ENCODE data around the gene VASH1.

VASH1 gene

GRCh38 chr14:76773956-76774820, 12.9 kb downstream of the VASH1 start:
- H3K4me3 ChIP-seq (ENCODE audit: low read depth, low read length): no peak overlapping the region
- no peak for TF ChIP-seq CTCF (IDR thresholded peaks at IDR 0.05; ENCODE audit: low read depth, low read length)

DNA sequence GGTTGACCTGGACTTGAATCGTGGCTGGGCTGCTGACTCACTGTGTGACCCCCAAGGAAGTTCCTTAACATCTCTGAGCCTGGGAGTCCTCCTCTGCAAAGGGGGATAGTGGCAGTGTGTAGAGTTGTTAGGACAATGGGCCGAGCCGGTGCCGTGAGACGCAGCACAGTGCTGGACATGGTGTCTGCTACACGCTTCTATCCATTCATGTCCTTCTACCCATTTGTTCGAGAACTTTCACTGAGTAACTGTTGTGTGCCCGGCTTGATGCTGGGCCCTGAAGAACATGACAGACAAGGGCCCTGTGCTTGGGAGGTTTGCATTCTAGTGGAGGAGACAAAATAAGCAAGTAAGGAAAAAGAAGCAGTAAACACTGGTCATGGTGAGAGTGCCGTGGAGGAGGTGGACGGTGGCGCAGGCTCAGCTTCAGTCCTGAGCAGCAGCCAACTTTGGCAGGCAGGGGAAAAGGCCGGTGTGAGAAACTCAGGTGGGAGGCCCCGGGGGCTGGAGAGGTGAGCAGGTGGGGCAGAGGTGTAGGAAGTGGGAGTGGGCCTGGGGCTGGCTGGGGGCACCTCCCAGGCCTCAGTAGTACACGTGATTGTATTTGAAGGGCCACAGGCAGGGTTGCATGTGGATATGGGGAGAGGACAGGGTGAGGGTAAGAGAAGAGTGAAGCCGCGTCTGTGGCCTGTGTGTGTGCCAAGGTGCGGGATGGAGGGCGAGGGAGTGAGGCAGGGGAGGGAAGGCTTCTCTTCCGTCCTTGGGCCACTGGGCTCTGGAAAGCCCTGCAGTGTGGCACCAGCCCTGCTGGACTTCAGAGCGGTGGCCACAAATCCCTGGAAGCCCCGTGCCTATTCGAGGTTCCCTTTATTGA, 13.8 kb downstream of the VASH1 start:
- H3K4me3 ChIP-seq (ENCODE audit: low read depth, low read length): no peak overlapping the region
- no peak for TF ChIP-seq CTCF (IDR thresholded peaks at IDR 0.05; ENCODE audit: low read depth, low read length)

GRCh38 chr14:76775695-76776427, 14.6 kb downstream of the VASH1 start:
- no peak for TF ChIP-seq CTCF (IDR thresholded peaks at IDR 0.05; ENCODE audit: low read depth, low read length)
- H3K4me3 ChIP-seq (ENCODE audit: low read depth, low read length): no peak overlapping the region

GRCh38 chr14:76776428-76777251, 15.4 kb downstream of the VASH1 start:
- no peak overlapping the region for H3K4me3 ChIP-seq (ENCODE audit: low read depth, low read length)
- TF ChIP-seq CTCF (IDR thresholded peaks at IDR 0.05; ENCODE audit: low read depth, low read length): no peak

- no peak overlapping the region for H3K4me3 ChIP-seq (ENCODE audit: low read depth, low read length)
- TF ChIP-seq CTCF (IDR thresholded peaks at IDR 0.05; ENCODE audit: low read depth, low read length): no peak
Observed at GRCh38 chr14:76777721-76778120, 16.5 kb downstream of the VASH1 start.

- no peak overlapping the region for H3K4me3 ChIP-seq (ENCODE audit: low read depth, low read length)
- TF ChIP-seq CTCF (IDR thresholded peaks at IDR 0.05; ENCODE audit: low read depth, low read length): no peak
Observed at GRCh38 chr14:76778546-76779215, 17.4 kb downstream of the VASH1 start.

All from WI38 (cell line).